ENCODE measurements around the gene SLC35B2.

The SLC35B2 gene

DNA sequence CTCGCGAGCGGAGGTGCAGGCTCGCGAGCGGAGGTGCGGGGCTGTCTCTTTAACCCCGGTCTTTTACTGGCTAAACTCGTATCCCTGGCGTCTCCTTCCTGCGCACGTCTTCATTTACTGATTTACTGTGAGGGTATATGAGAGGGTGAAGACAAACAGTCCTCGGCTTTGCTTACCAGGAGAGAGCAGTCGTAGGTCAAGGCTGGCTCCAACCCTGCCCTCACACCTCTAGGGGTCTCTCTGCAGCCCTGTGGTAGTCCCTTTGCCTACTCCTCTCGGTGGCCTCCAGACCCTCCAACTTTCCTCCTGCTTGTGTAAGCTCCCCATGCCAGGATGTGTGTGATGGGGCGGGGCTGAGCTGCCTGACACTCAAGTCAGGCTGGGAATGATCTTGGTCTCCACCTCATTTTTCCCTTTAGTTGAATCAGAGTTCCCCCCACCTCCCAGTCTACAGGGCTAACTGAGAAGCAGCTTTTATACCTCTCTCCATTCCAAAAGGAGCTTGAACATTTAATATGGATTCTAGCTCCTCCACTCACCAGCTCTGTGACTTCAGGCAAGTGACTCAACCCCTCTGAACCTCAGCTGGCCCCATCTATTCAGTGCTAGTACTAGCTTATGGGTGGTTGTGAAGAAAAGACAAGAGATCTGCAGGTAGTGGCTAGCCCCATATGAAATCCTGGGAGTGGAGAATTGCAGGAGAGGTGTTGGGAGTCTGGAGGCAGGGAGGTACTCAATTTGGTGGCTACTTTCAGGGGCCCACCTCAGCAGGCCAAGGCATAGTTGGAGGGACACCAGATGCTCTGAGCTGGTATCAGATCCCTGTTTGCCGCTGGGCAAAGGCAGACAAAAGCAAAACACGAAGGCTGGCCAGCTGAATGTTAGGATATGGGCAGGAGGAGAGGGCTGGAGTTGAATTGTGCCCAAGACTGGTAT lies 33.0 kb downstream of the SLC35B2 start:
- Histone ChIP-seq H3K18ac (ENCODE audit: low read length) (peak overlapping the region; percentile 66), H4K91ac (ENCODE audit: low read depth, low read length, poor library complexity) (no peak overlapping the region), H3K9me3 (replicated peaks in 1 of 2; ENCODE audit: control insufficient read depth in 2 of 2, insufficient read depth in 1 of 2, low read depth in 1 of 2, low read length in 2 of 2) (no peaks in the 10 kb centered on the region), H3K27me3 (ENCODE audit: control insufficient read depth in 3 of 3, insufficient read depth in 3 of 3, low read depth in 1 of 3, low read length in 3 of 3) (peaks cover 0 to 2% (median 0%) of the 10 kb centered on the region in 3 experiments), H3K14ac (ENCODE audit: low read length) (peak overlapping the region; percentile 40), H3K4me1 (ENCODE audit: control insufficient read depth in 2 of 2, insufficient read depth in 1 of 2, low read depth in 1 of 2, low read length in 2 of 2) (peaks cover 43 to 47% of the 10 kb centered on the region in 2 donors), H2BK12ac (ENCODE audit: low read length) (no peak overlapping the region), H3K4me3 (ENCODE audit: low read length in 2 of 2) (peak overlapping the region; percentile 56 to 81), H3K9ac (ENCODE audit: low read depth, low read length, poor library complexity) (peak overlapping the region; percentile 90), H3K79me1 (ENCODE audit: low read depth, low read length) (peaks cover 13% of the 10 kb centered on the region), H2AFZ (ENCODE audit: low read length) (peak overlapping the region; percentile 72), H3K27ac (replicated peaks; ENCODE audit: low read length) (no peak overlapping the region), H2BK5ac (ENCODE audit: low read length) (no peak overlapping the region), H3K23ac (ENCODE audit: low read depth, low read length, poor library complexity) (no peak overlapping the region), H3K4ac (ENCODE audit: low read length) (no peak overlapping the region), H2BK120ac (ENCODE audit: low read depth, low read length) (no peak overlapping the region), H2AK5ac (ENCODE audit: low read depth, low read length) (peak overlapping the region; percentile 17), H4K8ac (ENCODE audit: low read depth, low read length) (no peak overlapping the region), H3K36me3 (replicated peaks in 1 of 2; ENCODE audit: control insufficient read depth in 2 of 2, insufficient read depth in 2 of 2, low read length in 2 of 2) (peaks cover 0 to 13% of the 10 kb centered on the region in 2 donors), H2BK15ac (ENCODE audit: low read length) (peak overlapping the region; percentile 63), H3K4me2 (ENCODE audit: insufficient read depth, low read length, poor library complexity, severe bottlenecking) (peak overlapping the region; percentile 85)
- no CpG with 5 or more reads among the region's 18 CpGs for WGBS, 2 donors (ENCODE audit: extremely low coverage in 2 of 2, insufficient read length in 2 of 2, insufficient replicate concordance in 1 of 2)
- no peak for DNase-seq (ENCODE audit: low spot score)

DNA sequence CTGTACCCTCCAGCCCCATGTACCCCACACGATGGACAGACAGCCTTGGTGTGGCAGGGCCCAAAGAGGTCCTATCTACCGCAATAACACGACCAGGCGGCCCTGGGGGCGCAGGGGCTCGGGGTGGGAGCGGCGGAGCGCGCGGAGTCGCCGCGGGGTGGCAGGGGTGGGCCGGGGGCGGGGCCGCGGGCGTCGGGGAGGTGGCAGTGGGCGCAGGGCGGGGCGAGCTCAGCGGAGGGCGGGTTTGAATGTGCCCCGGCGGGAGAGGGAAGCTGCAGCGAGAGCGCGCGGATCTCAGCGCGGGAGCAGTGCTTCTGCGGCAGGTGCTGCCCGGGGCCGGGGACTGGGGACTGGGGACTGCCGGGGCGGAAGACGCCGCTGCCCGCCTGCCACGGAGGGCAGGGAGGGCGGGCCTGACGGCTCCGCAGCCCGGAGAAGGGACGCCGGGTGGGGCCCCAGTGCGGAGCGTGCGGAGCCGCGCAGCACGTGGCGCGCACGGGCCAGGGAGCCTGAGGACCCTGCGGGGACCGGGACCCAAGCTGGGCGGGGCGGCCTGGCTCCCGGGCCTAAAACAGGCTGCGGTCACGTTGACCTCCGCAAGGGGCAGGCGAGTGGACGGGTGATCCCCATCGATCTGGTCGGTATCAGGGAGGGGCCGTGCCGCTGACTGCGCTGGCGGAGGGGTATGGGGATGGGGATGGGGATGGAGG lies 33.9 kb downstream of the SLC35B2 start, which contains the start of gene SLC29A1:
Gene SLC29A1, plus strand, starts transcription at position 277 of the 710 bp plus-strand sequence. CDS start 3,719 bp downstream, outside the sequence.
- Histone ChIP-seq H3K23ac (ENCODE audit: low read depth, low read length, poor library complexity) (peak within 1 kb of the TSS; percentile 76), H4K8ac (ENCODE audit: low read depth, low read length) (no peak within 1 kb of the TSS), H3K14ac (ENCODE audit: low read length) (peak within 1 kb of the TSS; percentile 39), H3K79me1 (ENCODE audit: low read depth, low read length) (peaks cover 13% of the 10 kb centered on the region), H3K4ac (ENCODE audit: low read length) (no peak within 1 kb of the TSS), H3K27me3 (ENCODE audit: control insufficient read depth in 3 of 3, insufficient read depth in 3 of 3, low read depth in 1 of 3, low read length in 3 of 3) (peaks cover 0 to 2% (median 0%) of the 10 kb centered on the region in 3 experiments), H3K4me2 (ENCODE audit: insufficient read depth, low read length, poor library complexity, severe bottlenecking) (peak within 1 kb of the TSS; percentile 85), H3K9me3 (replicated peaks in 1 of 2; ENCODE audit: control insufficient read depth in 2 of 2, insufficient read depth in 1 of 2, low read depth in 1 of 2, low read length in 2 of 2) (no peaks in the 10 kb centered on the region), H3K18ac (ENCODE audit: low read length) (peak within 1 kb of the TSS; percentile 90), H3K4me1 (ENCODE audit: control insufficient read depth in 2 of 2, insufficient read depth in 1 of 2, low read depth in 1 of 2, low read length in 2 of 2) (peaks cover 46 to 54% of the 10 kb centered on the region in 2 donors), H2AK5ac (ENCODE audit: low read depth, low read length) (peak within 1 kb of the TSS; percentile 17), H4K91ac (ENCODE audit: low read depth, low read length, poor library complexity) (no peak within 1 kb of the TSS), H3K9ac (ENCODE audit: low read depth, low read length, poor library complexity) (peak within 1 kb of the TSS; percentile 90), H3K27ac (replicated peaks; ENCODE audit: low read length) (peak within 1 kb of the TSS; percentile 57), H2BK12ac (ENCODE audit: low read length) (no peak within 1 kb of the TSS), H2BK15ac (ENCODE audit: low read length) (peak within 1 kb of the TSS; percentile 63), H2AFZ (ENCODE audit: low read length) (peak within 1 kb of the TSS; percentile 72), H3K36me3 (replicated peaks in 1 of 2; ENCODE audit: control insufficient read depth in 2 of 2, insufficient read depth in 2 of 2, low read length in 2 of 2) (peaks cover 0 to 5% of the 10 kb centered on the region in 2 donors), H2BK120ac (ENCODE audit: low read depth, low read length) (peak within 1 kb of the TSS; percentile 27), H2BK5ac (ENCODE audit: low read length) (no peak within 1 kb of the TSS), H3K4me3 (ENCODE audit: low read length in 2 of 2) (peak within 1 kb of the TSS; percentile 56 to 81)
- peak; percentile 65 for DNase-seq (ENCODE audit: low spot score)
- WGBS, 2 donors (ENCODE audit: extremely low coverage in 2 of 2, insufficient read length in 2 of 2, insufficient replicate concordance in 1 of 2), result no CpG with 5 or more reads among the region's 73 CpGs

DNA sequence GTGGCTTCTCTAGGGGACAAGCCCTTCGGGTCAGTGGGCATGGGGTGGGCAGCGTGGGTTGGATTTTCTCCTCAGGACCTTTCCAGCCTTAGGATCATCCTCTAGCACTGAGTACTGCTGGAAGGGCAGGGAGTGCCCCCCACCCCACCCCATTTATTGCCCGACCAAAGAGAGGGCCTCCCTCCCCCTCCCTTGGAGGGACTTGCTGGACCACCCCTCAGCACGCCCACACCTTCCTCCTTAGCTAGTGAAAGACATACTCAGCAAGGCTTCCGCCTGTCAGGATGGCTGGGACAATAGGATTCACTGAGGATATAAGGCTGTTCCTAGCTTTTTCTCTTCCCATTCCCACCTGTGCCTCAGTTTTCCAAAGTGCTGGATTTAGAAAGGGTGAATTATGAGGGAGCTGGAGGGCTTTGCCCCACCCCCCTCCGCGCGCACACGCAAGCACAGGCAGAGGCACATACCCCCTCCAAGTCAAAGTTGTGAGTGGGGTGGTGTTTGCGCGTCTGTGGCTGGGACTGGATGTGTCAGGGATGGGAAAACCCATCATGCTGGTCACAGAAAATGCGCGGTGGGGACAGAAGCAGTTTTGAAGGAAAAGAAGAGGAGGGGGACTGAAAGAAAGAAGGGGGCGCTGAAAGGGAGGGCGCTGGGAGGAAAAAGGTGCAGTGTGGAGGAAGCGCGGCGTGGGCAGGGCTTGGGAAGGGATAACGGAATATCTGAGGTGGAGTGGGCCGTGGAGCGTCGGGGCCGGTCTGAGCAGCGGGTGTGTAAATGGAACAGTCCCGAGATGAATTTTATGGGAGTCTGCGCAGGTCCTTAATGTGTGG lies 34.6 kb downstream of the SLC35B2 start:
- Histone ChIP-seq H4K91ac (ENCODE audit: low read depth, low read length, poor library complexity) (no peak overlapping the region), H3K9ac (ENCODE audit: low read depth, low read length, poor library complexity) (peak overlapping the region; percentile 70), H3K14ac (ENCODE audit: low read length) (peak overlapping the region; percentile 39), H3K27me3 (ENCODE audit: control insufficient read depth in 3 of 3, insufficient read depth in 3 of 3, low read depth in 1 of 3, low read length in 3 of 3) (peaks cover 0 to 2% (median 0%) of the 10 kb centered on the region in 3 experiments), H2BK12ac (ENCODE audit: low read length) (no peak overlapping the region), H3K4me2 (ENCODE audit: insufficient read depth, low read length, poor library complexity, severe bottlenecking) (peak overlapping the region; percentile 76), H2BK15ac (ENCODE audit: low read length) (peak overlapping the region; percentile 63), H4K8ac (ENCODE audit: low read depth, low read length) (no peak overlapping the region), H2AFZ (ENCODE audit: low read length) (peak overlapping the region; percentile 72), H3K4me3 (ENCODE audit: low read length in 2 of 2) (peak overlapping the region; percentile 56 to 76), H2AK5ac (ENCODE audit: low read depth, low read length) (no peak overlapping the region), H3K9me3 (replicated peaks in 1 of 2; ENCODE audit: control insufficient read depth in 2 of 2, insufficient read depth in 1 of 2, low read depth in 1 of 2, low read length in 2 of 2) (no peaks in the 10 kb centered on the region), H3K27ac (replicated peaks; ENCODE audit: low read length) (peak overlapping the region; percentile 22), H2BK120ac (ENCODE audit: low read depth, low read length) (no peak overlapping the region), H3K18ac (ENCODE audit: low read length) (peak overlapping the region; percentile 45), H3K23ac (ENCODE audit: low read depth, low read length, poor library complexity) (peak overlapping the region; percentile 76), H3K36me3 (replicated peaks in 1 of 2; ENCODE audit: control insufficient read depth in 2 of 2, insufficient read depth in 2 of 2, low read length in 2 of 2) (no peaks in the 10 kb centered on the region), H3K79me1 (ENCODE audit: low read depth, low read length) (peaks cover 13% of the 10 kb centered on the region), H3K4ac (ENCODE audit: low read length) (no peak overlapping the region), H3K4me1 (ENCODE audit: control insufficient read depth in 2 of 2, insufficient read depth in 1 of 2, low read depth in 1 of 2, low read length in 2 of 2) (peaks cover 53 to 59% of the 10 kb centered on the region in 2 donors), H2BK5ac (ENCODE audit: low read length) (no peak overlapping the region)
- WGBS, 2 donors (ENCODE audit: extremely low coverage in 2 of 2, insufficient read length in 2 of 2, insufficient replicate concordance in 1 of 2), result no CpG with 5 or more reads among the region's 26 CpGs
- DNase-seq (ENCODE audit: low spot score), result no peak
